Activated naive CD8-positive, alpha-beta T cell treated with anti-CD3 and anti-CD28 coated beads, Interleukin-2, amount 50 U/mL, for 24 hours (primary cell): ENCODE data around the gene TMEM169.

Source experiments
- ATAC-seq: fragments of 150-1000 bp; cut with Tn5 transposase; one replicate; pipeline ENCODE4 v1.10.0; 2021
- DNase-seq: peaks from one replicate; pipeline ENCODE4 v3.0.0; 2021
- H3K27ac Mint-ChIP-seq: one replicate; pipeline ENCODE4 v1.8.0; 2021; ENCODE audit warnings: mild to moderate bottlenecking, mixed read lengths
- H3K27me3 Mint-ChIP-seq: one replicate; pipeline ENCODE4 v1.8.0; 2021; ENCODE audit warnings: mixed read lengths
- H3K36me3 Mint-ChIP-seq: one replicate; pipeline ENCODE4 v1.8.0; 2021; ENCODE audit warnings: low read depth, mixed read lengths
- H3K4me1 Mint-ChIP-seq: one replicate; pipeline ENCODE4 v1.8.0; 2021; ENCODE audit warnings: mixed read lengths
- H3K4me3 Mint-ChIP-seq: one replicate; pipeline ENCODE4 v1.8.0; 2021; ENCODE audit warnings: mild to moderate bottlenecking, moderate library complexity, mixed read lengths
- H3K9me3 Mint-ChIP-seq: one replicate; pipeline ENCODE4 v1.8.0; 2021; ENCODE audit warnings: mixed read lengths

TMEM169 gene

GRCh38 chr2:216107320-216107719 lies 25.6 kb downstream of the TMEM169 start:
- ATAC-seq (no peak), DNase-seq (no peak)
- Mint-ChIP-seq H3K36me3 (peaks cover 31% of the 10 kb centered on the region), H3K27ac (no peak overlapping the region), H3K9me3 (no peaks in the 10 kb centered on the region), H3K27me3 (peaks cover 3% of the 10 kb centered on the region), H3K4me3 (no peak overlapping the region), H3K4me1 (peaks cover 36% of the 10 kb centered on the region)

- Mint-ChIP-seq H3K4me1 (peaks cover 41% of the 10 kb centered on the region), H3K27ac (no peak overlapping the region), H3K4me3 (no peak overlapping the region), H3K9me3 (no peaks in the 10 kb centered on the region), H3K27me3 (peaks cover 3% of the 10 kb centered on the region), H3K36me3 (peaks cover 35% of the 10 kb centered on the region)
- DNase-seq: no peak
- no peak for ATAC-seq
These were observed 26.0 kb downstream of the TMEM169 start for GRCh38 chr2:216107760-216108159.

DNA sequence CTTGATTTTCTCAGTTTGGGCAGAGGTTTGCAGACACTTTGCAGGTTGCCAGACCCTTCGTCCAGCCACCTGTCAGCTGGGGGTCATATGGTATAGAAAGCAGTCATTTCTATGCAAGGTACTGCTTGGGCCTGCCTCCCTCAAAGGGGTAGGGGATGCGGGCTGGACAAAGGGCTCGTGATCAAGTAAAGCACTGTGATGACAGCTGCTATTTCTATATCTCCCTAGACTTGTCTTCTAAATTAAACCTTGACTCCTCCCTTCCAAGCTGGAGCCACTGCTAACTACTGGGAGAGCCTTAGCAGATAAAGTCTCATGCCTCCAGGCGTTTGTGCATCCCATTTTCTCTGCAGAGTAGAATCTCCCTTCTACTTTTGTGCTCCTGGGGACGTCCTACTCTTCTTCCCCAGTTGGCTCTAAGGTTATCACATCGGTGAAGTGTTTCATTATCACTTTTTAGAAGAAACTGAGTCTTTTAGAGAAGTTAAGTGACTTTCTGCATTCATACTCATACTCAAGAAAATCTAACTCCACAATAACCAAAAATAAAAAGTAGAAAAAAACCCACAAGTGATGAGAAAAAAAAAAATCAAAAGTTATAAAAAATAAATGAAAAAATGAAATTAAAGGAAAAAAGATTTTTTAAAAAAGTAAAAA lies 26.7 kb downstream of the TMEM169 start:
- DNase-seq (no peak), ATAC-seq (no peak)
- peaks cover 3% of the 10 kb centered on the region for H3K27me3 Mint-ChIP-seq
- H3K36me3 Mint-ChIP-seq: peaks cover 42% of the 10 kb centered on the region
- H3K27ac Mint-ChIP-seq: peak overlapping the region; percentile 99
- H3K4me1 Mint-ChIP-seq: peaks cover 45% of the 10 kb centered on the region
- H3K4me3 Mint-ChIP-seq: peak overlapping the region; percentile 100
- H3K9me3 Mint-ChIP-seq: no peaks in the 10 kb centered on the region

DNA sequence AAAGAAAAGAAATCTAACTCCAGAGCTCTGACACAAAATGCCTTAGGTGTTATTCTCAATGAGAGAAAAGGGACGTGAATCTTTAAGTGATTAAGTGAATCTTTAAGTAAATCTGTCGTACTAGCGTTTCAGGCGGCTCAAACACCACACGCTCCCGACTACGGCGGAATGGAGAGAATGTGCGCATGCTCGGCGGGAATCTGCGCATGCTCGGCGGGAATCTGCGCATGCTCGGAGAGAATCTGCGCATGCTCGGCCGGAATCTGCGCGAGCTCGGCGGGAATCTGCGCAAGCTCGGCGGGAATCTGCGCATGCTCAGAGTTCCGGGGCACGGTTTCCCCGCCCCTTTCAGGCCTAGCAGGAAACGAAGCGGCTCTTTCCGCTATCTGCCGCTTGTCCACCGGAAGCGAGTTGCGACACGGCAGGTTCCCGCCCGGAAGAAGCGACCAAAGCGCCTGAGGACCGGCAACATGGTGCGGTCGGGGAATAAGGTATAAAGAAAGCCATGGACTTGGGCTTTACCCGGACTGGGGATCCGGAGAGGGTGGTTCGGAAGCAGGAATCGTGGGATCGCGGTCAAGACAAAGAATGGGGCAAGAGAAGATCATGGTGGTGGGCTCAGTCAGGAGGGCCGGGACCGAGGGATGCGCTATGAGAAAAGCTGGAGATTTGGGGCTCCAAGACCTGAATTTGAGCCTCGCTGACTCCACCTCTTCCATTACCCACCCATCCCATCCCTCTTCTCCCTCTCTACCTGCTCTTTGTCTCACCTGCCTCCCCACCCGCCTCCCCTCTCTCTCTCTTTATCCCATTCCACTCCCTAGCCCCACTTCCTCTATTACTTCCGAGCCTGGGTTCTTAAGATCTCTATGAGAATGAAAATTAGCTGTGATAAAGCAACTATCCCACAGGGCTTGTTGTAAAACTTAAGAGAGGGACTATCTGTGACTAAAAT lies 27.5 kb downstream of the TMEM169 start, which contains the start of gene XRCC5:
XRCC5 (plus strand) TSS at position 382 of the 955 bp plus-strand sequence; CDS start at position 471, 89 bp downstream.
- peak; percentile 99 for DNase-seq
- Mint-ChIP-seq H3K27me3 (peaks cover 3% of the 10 kb centered on the region), H3K4me3 (peak within 1 kb of the TSS; percentile 100), H3K27ac (peak within 1 kb of the TSS; percentile 99), H3K4me1 (peaks cover 53% of the 10 kb centered on the region), H3K9me3 (no peaks in the 10 kb centered on the region), H3K36me3 (peaks cover 49% of the 10 kb centered on the region)
- peak; percentile 84 for ATAC-seq

GRCh38 chr2:216109962-216110614 lies 28.4 kb downstream of the TMEM169 start:
- H3K9me3 Mint-ChIP-seq: no peaks in the 10 kb centered on the region
- peaks cover 62% of the 10 kb centered on the region for H3K4me1 Mint-ChIP-seq
- peaks cover 57% of the 10 kb centered on the region for H3K36me3 Mint-ChIP-seq

DNA sequence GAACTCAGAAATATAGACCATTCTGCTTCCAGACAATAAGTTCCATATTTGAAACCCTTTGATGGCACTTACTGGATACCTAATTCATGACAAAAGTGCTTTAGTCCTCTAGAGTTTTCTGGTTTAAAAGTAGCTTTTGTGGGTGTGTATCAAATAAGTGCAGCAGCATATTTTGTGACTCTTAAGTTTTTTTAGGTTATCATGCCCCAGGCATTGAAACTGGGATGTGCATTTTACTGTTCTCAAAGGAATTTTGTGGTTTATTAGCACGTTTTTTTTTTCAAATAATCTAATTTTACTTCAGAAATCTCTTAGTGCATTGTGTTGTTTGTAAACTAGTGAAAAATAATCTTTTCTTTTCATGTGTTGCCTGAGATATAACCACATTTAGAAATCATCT lies 28.9 kb downstream of the TMEM169 start:
- peaks cover 61% of the 10 kb centered on the region for H3K36me3 Mint-ChIP-seq
- peak overlapping the region; percentile 99 for H3K27ac Mint-ChIP-seq
- peak overlapping the region; percentile 100 for H3K4me3 Mint-ChIP-seq
- DNase-seq (no peak), ATAC-seq (no peak)
- H3K27me3 Mint-ChIP-seq: peaks cover 5% of the 10 kb centered on the region
- no peaks in the 10 kb centered on the region for H3K9me3 Mint-ChIP-seq
- H3K4me1 Mint-ChIP-seq: peaks cover 67% of the 10 kb centered on the region

More at GRCh38 chr2:216109962-216110614, 28.4 kb downstream of the TMEM169 start:
- no peak for DNase-seq
- peak overlapping the region; percentile 100 for H3K4me3 Mint-ChIP-seq
- H3K27ac Mint-ChIP-seq: peak overlapping the region; percentile 99
- peaks cover 5% of the 10 kb centered on the region for H3K27me3 Mint-ChIP-seq
- ATAC-seq: no peak

- H3K9me3 Mint-ChIP-seq: no peaks in the 10 kb centered on the region
- DNase-seq (no peak), ATAC-seq (no peak)
- H3K27ac Mint-ChIP-seq: peak overlapping the region; percentile 99
- peak overlapping the region; percentile 100 for H3K4me3 Mint-ChIP-seq
- H3K27me3 Mint-ChIP-seq: peaks cover 5% of the 10 kb centered on the region
- H3K4me1 Mint-ChIP-seq: peaks cover 72% of the 10 kb centered on the region
- H3K36me3 Mint-ChIP-seq: peaks cover 64% of the 10 kb centered on the region
These were observed 29.4 kb downstream of the TMEM169 start for GRCh38 chr2:216111122-216111521.

DNA sequence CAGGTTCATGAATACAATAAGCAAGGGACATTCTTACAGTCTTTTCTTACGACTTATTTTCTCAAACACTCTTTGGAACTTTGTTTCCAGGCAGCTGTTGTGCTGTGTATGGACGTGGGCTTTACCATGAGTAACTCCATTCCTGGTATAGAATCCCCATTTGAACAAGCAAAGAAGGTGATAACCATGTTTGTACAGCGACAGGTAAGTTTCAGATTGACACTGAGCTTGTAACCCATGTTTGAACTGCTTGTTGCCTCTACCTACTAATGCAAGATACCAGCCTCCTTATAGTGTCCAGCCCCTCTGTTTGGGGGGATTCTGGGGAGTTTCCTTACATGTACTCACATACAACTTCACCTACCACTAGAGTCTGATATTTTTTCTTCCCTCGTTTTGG lies 31.2 kb downstream of the TMEM169 start:
- no peak for DNase-seq
- peaks cover 81% of the 10 kb centered on the region for H3K36me3 Mint-ChIP-seq
- H3K27ac Mint-ChIP-seq: peak overlapping the region; percentile 99
- peaks cover 90% of the 10 kb centered on the region for H3K4me1 Mint-ChIP-seq
- H3K27me3 Mint-ChIP-seq: peaks cover 5% of the 10 kb centered on the region
- H3K4me3 Mint-ChIP-seq: peak overlapping the region; percentile 100
- no peak for ATAC-seq
- H3K9me3 Mint-ChIP-seq: no peaks in the 10 kb centered on the region

DNA sequence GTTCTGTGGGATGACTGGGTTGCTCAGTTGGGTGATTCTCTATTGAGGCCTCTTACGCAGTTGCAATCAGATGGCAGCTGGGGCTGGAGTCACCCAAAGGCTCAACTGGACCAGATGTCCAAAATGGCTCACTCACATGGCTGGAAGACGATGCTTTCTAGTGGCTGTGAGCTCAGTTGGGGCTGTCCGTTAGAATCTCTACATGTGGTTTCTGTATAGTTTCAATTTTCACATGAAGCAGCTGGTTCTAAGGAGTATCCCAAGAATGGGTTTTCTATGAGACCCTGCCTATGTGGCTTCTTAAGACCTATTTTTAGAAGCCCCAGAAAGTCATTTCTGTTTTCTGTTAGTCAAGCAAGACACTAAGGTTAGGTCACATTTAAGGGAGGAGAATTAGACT lies 31.9 kb downstream of the TMEM169 start:
- H3K9me3 Mint-ChIP-seq: no peaks in the 10 kb centered on the region
- peaks cover 86% of the 10 kb centered on the region for H3K36me3 Mint-ChIP-seq
- H3K27ac Mint-ChIP-seq: peak overlapping the region; percentile 99
- H3K27me3 Mint-ChIP-seq: peaks cover 5% of the 10 kb centered on the region
- H3K4me3 Mint-ChIP-seq: peak overlapping the region; percentile 100
- DNase-seq (peak; percentile 21), ATAC-seq (peak; percentile 29)
- peaks cover 94% of the 10 kb centered on the region for H3K4me1 Mint-ChIP-seq

- Mint-ChIP-seq H3K27me3 (peaks cover 2% of the 10 kb centered on the region), H3K36me3 (peaks cover 88% of the 10 kb centered on the region)
These were observed 32.6 kb downstream of the TMEM169 start for GRCh38 chr2:216114382-216114713.

DNA sequence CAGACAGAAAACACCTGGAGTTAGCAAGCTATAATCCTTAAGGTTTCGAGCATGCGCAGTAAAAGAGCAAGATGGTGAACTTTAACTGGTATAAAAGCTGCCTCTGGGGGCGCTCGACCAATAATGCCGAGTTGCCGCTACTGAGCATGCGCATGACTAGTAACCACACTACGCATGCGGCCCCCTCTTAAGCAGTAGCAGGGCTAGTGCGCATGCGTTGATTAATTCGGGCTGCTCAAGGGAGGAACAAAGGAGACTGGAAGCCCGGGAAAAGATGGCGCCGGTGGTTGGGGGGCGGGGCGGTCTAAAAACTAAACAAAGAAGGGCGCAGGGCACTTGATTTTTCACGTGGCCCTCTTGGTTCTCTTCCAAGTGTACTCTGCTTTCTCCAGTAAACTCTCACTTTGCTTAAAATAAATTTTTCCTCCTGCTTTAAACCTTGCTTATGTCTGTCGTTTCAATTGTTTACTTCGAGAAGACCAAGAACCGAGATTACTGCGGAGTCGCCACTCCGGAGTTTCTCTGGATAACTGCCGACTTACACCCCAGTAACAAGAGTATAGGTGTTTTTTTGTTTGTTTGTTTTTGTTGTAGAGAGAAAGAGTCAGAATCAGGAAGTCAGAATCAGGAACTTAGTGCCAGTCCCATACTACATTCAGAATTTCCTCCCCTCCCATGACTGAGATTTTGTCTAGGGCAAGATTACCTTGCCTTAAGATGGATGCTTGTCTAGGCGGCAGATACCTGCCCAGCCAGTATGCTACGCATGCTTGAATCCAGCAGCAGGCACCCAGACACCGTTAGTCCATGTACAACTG lies 33.2 kb downstream of the TMEM169 start:
- Mint-ChIP-seq H3K27me3 (peaks cover 2% of the 10 kb centered on the region), H3K4me3 (peak overlapping the region; percentile 86), H3K27ac (peak overlapping the region; percentile 96), H3K36me3 (peaks cover 90% of the 10 kb centered on the region), H3K4me1 (peaks cover 99% of the 10 kb centered on the region), H3K9me3 (no peaks in the 10 kb centered on the region)
- peak; percentile 74 for ATAC-seq
- DNase-seq: peak; percentile 97

More at GRCh38 chr2:216114382-216114713, 32.6 kb downstream of the TMEM169 start:
- Mint-ChIP-seq H3K4me3 (peak overlapping the region; percentile 86), H3K9me3 (no peaks in the 10 kb centered on the region), H3K4me1 (peaks cover 94% of the 10 kb centered on the region), H3K27ac (peak overlapping the region; percentile 96)
- DNase-seq (no peak), ATAC-seq (peak; percentile 13)

- peak overlapping the region; percentile 66 for H3K4me3 Mint-ChIP-seq
- H3K4me1 Mint-ChIP-seq: peaks cover 100% of the 10 kb centered on the region
- H3K9me3 Mint-ChIP-seq: no peaks in the 10 kb centered on the region
- ATAC-seq (no peak), DNase-seq (no peak)
- H3K27me3 Mint-ChIP-seq: peaks cover 2% of the 10 kb centered on the region
- H3K36me3 Mint-ChIP-seq: peaks cover 91% of the 10 kb centered on the region
- H3K27ac Mint-ChIP-seq: peak overlapping the region; percentile 77
These were observed 34.7 kb downstream of the TMEM169 start for GRCh38 chr2:216116418-216116817.

DNA sequence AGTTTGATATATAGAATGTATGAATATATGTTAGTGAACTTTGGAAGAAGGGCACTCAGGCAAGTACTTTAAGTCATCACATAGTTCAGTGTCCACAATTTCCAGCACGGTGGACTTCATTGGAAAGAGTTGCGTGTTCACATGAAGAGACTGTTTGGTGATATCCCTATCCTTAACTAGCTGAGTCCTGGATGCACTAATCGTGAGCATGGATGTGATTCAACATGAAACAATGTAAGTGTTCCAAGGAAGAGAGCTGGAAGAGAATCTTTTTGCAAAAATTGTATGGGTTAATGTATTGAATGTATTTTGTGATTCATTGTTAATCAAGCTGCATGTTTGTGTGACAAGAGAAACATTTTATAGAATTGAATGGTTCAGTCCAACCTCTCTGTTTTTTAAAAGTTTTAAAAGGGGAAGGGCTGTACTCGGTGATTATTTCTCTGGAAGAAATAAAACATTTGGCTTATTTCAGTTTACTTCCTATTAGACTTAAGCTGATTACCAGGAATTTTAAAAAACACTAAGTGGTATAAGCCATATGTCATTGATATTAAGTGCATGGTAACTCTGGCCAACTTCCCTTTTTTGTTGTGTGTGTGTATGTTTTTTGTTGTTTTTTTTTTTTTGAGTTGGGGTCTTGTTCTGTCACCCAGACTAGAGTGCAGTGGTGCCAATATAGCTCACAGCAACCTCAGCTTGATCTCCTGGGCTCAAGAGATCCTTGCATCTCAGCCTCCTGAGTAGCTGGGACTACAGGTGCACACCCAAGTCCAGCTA lies 36.0 kb downstream of the TMEM169 start:
- Mint-ChIP-seq H3K4me1 (peaks cover 97% of the 10 kb centered on the region), H3K4me3 (peak overlapping the region; percentile 7), H3K9me3 (no peaks in the 10 kb centered on the region), H3K36me3 (peaks cover 91% of the 10 kb centered on the region), H3K27ac (peak overlapping the region; percentile 94), H3K27me3 (peaks cover 2% of the 10 kb centered on the region)
- DNase-seq (no peak), ATAC-seq (no peak)
